GM19238 (cell line): ENCODE measurements around the gene TCF4.

Experiments used
- DNase-seq: peaks from one replicate; pipeline ENCODE4 v3.0.0; 2011; ENCODE audit warnings: low spot score; ENCODE audit not compliant: insufficient read length

The TCF4 gene

DNA sequence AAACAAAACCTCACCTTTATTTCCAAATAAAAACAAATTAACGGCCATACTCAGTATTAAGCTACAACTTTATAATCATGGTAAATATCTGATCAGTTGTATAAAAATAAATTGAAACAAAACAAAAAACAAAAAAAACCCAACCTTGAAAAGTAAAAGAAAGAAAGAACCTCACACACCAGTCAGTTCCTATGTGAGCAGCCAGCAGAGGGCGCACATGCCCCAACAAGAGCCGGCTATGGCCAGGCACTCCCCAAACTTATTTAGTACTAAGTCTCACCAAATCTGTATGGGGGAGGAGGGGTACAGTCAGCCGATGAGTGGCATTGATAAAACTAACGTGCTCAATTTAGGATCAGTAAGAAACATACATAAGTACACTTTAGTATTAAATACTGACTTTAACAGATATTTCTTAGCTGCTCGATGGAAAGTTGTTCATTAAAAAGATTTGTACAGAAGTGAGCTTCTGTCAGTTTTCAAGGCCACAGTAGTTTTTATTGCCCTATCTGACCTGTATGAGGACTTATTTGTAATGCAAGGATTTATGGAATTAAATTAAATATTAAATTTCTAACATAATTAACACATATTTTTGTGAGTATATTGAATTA, 172.6 kb downstream of the TCF4 start:
- peak; percentile 30 for DNase-seq

- DNase-seq: no peak
Measured at GRCh38 chr18:55414475-55414874, 173.5 kb downstream of the TCF4 start.

- DNase-seq: no peak
Measured at GRCh38 chr18:55413474-55413873, 174.5 kb downstream of the TCF4 start.

DNA sequence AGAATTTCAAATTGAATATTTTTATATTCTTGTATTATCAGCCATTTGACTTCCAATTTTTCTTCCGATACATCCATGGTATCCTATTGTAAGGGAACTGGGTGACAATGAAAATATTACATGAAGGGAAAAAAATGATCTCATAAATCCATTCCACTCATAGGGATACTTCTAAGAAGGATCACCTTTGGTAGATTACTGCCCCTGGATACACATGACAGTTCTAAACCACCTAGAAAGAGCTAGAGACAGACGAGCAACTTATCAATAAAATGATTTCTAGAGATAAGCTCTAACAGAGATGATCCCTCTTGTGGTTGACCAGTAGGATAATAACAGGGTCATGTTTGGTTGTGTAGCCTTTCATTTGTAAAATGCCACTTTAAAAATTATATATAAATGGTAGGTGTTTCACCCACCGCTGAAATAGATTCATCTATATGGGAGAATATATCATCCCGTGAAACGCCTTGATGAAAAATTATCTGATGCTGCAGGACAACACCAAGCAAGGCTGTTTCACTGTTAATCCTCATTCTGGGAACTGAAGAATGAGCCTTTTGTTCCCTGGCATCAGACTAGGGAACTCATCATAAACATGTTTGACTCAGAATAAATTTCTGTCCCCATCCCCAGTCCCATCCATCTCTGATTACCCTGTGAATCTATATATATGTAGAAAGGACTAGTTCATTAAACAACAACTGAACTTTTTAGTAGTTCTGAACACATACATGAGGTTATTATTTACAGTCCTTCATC, 180.0 kb downstream of the TCF4 start:
- DNase-seq: no peak

- no peak for DNase-seq
Measured at GRCh38 chr18:55407191-55407590, 180.8 kb downstream of the TCF4 start.

DNA sequence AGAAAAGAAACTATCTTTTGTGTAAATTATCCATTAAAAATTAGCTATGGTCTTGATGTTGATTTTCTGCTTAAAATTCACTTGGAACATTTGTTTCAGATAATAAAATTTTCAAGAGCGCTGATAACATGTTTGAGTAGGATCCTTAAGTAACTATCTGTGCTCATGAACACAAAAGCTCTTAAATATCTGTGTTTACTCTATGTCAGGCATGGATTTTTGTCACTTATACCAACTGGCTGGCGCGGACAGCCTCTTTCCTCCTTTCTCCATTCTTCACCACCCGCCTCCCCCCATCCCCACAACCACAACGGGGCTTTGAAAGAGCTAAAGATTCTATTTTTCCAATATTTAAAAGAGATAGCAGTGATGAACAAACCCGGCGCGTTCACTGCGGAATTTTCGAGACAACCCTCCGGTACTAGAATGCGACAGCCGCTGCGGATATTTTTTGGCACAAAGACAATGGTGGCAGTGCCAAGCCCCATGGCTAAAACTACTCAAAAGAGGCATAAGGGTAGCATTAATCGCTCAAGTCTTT, 181.5 kb downstream of the TCF4 start:
- no peak for DNase-seq

DNA sequence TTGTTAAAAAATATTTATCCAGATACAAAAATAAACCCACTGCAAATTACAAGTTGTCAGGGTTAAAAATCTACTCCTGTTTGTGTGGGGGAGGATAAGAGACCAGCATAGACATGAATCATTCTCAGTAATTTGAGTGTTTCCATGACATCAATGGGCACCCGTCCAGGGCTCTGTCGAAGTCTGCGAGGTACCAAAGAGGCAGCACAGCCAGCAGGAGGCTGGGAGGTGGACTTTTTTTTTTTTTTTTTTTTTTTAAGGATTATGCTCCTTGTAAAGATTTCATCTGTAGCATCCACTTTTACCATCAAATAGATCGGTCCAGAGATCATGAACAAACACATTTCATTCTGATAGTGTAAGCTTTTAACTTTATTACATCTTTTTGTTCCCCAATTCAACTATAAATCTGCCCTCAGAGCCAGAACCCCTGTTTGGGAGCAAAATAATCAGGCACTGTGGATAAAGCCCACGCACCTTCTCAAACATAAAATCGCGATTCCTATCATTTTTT, 182.0 kb downstream of the TCF4 start:
- no peak for DNase-seq

DNA sequence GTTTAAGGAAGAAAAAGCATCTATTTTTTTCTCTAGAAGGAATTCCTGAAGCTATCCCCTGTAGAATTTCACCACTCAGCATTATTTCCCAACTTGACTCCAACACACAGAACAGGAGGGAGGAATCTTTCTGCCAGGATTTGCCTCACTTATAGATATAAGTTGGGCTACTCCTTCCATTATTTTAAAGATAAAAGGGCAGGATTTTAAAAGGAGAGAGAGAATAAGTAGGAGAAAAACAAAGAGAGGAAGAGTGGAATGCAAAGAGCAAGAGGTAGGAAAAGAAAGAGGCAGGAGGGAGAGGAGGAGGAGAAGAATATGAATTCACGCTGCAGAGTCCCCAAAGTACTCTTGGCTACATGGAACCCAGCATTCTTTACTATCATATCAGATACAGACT, 182.5 kb downstream of the TCF4 start:
- no peak for DNase-seq

GRCh38 chr18:55404832-55405465, 183.0 kb downstream of the TCF4 start:
- DNase-seq: no peak

GRCh38 chr18:55404136-55404830, 183.7 kb downstream of the TCF4 start:
- no peak for DNase-seq

GRCh38 chr18:55403421-55403949, 184.5 kb downstream of the TCF4 start:
- DNase-seq: no peak

DNA sequence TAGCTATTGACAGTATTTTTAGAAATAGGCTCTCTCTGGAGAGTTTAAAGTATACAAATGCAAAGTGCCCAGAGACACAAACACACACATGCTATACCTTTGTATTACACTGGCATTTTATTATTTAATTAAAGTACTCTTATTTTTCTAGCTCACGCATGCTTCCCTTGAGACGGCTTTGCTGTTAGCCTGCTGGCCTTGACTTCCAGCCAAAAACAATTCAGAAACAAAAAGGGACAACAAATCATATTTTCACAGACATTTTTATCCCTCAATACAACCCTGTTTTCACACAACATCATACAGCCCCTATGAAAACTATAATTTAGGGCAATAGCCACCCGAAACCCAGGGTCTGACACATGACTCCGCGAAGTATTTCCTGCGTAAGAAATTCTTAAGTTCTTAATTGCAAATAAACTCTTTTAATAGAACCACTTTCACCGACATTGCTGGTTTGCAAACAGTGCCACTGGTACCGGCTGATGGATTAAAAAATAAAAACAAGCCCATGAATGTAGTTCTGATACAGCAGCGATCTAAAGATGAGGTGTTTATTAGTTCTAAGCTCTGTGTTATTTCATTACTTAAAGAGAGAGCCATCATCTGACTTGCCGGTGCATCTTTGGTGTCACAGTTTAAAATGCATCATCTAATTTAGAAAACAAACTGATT, 185.1 kb downstream of the TCF4 start:
- no peak for DNase-seq

DNA sequence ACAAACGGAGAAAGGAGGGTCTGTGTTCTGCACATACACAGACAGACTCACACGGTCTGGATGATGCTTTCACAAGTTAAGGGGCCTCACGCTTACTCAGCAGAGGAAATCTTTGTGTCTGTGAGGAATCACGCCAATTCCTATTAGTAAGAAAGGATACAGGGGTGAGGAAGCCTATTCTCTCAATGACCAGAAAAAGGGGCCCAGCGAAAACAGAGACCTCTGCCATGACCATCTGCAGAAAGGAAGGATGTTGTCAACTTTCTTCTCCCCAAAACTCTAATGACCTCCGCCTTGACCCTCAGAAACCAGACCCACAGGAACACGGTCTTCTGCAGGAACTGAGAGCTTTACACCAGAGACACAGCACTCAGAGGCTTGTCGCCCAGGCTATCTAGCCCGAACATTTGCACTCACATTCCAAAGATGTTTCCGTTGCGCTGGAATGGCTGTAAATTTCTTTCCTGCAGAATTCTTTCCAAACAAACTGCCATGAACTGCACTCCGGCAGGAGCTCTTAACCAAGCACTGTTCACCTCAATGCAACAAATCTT, 186.3 kb downstream of the TCF4 start:
- no peak for DNase-seq

GRCh38 chr18:55400590-55401541, 187.1 kb downstream of the TCF4 start:
- no peak for DNase-seq

- DNase-seq: no peak
Measured at GRCh38 chr18:55400081-55400480, 187.9 kb downstream of the TCF4 start.

DNA sequence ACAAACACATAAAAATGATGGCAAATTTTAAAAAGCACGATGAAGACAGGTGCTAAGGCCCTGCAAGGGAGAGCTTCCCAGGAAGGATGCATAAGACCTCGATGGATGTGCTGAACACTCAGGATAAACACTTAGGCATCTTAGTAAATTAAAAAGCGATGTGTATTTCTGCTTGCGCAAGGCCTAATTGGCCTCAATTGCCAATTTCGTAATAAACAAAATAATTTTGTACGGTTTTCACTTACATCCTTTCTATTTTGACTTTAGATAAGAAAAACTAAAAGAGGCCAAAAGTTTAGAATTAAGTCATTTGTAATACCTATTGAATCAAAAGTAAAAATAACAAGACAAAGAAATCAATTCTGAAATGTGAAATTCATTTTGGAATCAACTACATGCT, 189.1 kb downstream of the TCF4 start:
- no peak for DNase-seq

GRCh38 chr18:55396979-55397378, 191.0 kb downstream of the TCF4 start:
- DNase-seq: no peak

GRCh38 chr18:55396267-55396905, 191.6 kb downstream of the TCF4 start:
- no peak for DNase-seq

DNA sequence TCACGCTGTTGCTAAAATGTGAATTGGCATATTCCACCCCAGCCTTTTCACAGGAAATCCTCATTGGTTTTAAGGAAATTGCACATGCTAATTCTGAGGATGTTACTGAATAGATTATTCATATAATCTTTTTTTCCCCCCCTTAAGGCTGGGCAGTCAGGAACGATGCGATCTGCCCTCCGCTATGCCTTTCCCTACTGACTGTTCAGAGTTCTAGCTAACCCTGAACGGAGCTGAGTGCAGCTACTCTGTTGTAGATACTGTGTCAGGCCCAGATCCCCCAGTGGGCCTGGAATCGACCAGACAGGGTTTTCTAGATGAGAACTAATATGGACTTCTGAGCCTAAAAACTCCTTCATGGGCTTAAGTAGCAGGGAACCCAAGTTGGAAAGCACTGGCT, 192.2 kb downstream of the TCF4 start:
- no peak for DNase-seq
